Measurements from ENCODE around the gene UCHL3.

DNA sequence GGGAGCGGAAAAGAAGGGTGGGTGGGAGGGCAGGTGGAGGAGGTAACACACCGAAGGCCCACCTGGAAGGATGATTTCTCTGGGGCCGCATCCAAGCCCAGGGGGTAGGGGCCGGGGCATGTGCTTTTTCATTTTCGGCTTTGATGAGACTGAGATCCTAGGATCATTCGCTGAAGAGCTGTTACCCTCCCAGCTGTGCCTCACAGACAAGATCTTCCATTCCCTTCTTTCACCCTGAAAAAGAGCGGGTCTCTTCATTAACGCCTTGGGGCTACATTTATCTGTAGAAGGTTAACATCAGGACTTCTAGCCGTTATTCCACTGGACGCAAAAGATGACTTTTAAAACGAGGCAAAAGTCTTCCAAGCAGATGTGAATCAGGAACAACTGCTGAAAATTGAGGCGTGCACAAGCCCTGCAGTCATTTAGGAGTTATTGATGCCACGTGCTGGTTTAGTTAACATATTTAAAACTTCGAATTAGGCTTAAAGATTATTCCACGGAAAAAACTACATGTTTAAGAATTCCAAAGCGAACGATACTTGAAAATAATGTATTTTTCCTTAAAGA, 87.7 kb downstream of the UCHL3 start:
- TF ChIP-seq EZH2 (IDR thresholded peaks at IDR 0.05; ENCODE audit: borderline replicate concordance, low read depth, low read length, severe bottlenecking) (no peak), POLR2AphosphoS5 (IDR thresholded peaks at IDR 0.05; ENCODE audit: insufficient read depth, low read depth, low read length) (no peak), POLR2A (IDR thresholded peaks at IDR 0.05; ENCODE audit: low read depth, low read length) (no peak), GATA2 (IDR thresholded peaks at IDR 0.05; ENCODE audit: insufficient read depth, insufficient read length, low read depth, low read length) (no peak), FOS (IDR thresholded peaks at IDR 0.05; ENCODE audit: borderline replicate concordance, insufficient read depth, low read length) (no peak), MYC (IDR thresholded peaks at IDR 0.05; ENCODE audit: low read depth, low read length) (no peak), JUN (IDR thresholded peaks at IDR 0.05; ENCODE audit: borderline replicate concordance, insufficient read depth, insufficient read length, low read depth) (no peak)
- TF ChIP-seq, protein P1, sequence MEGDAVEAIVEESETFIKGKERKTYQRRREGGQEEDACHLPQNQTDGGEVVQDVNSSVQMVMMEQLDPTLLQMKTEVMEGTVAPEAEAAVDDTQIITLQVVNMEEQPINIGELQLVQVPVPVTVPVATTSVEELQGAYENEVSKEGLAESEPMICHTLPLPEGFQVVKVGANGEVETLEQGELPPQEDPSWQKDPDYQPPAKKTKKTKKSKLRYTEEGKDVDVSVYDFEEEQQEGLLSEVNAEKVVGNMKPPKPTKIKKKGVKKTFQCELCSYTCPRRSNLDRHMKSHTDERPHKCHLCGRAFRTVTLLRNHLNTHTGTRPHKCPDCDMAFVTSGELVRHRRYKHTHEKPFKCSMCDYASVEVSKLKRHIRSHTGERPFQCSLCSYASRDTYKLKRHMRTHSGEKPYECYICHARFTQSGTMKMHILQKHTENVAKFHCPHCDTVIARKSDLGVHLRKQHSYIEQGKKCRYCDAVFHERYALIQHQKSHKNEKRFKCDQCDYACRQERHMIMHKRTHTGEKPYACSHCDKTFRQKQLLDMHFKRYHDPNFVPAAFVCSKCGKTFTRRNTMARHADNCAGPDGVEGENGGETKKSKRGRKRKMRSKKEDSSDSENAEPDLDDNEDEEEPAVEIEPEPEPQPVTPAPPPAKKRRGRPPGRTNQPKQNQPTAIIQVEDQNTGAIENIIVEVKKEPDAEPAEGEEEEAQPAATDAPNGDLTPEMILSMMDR (IDR thresholded peaks at IDR 0.05; ENCODE audit: extremely low read depth in 1 of 2, insufficient read depth in 1 of 2, low read depth in 1 of 2, low read length in 2 of 2) = no peak
- TF ChIP-seq, protein P2, sequence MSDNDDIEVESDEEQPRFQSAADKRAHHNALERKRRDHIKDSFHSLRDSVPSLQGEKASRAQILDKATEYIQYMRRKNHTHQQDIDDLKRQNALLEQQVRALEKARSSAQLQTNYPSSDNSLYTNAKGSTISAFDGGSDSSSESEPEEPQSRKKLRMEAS (IDR thresholded peaks at IDR 0.05; ENCODE audit: insufficient read depth, insufficient read length) = no peak
